ENCODE measurements around the gene FAM163A. TPM values are rescaled to one million over a fixed set of nuclear protein-coding genes. Genes with fewer than 3 reads are reported as not detected.

The FAM163A gene
- total RNA-seq, 1 donor from 2014 or later: not detected

DNA sequence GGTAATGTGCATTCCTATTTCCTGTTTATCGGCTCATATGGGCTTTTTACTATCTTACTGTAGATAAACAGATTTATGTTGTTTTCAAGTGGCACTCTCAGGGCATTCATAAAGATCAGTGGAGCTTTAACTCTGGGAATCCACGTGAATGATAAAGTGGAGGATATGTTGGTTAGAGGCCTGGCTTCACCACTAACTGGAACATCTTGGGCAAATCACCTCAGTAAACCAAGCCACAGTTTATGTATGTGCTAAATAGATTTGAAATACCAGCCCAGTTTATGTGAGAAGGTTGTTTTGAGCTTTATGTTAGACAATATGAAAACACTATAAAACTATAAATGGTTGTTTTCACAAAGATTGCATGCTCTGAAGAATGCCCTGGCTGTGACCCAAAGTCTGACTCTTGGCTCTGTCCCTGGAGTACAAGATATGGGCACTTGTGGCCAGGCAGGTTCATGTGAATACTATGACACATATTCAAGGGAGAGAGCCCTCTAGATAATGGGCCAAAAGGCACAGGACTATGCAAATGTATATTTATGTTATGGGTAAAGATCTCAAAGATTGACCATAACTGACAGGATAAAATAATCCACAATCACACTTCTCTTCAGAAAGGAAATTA lies 36.7 kb downstream of the FAM163A start:
- Mint-ChIP-seq H3K4me3 (no peak overlapping the region), H3K9me3 (no peaks in the 10 kb centered on the region), H3K36me3 (ENCODE audit: low read depth) (no peaks in the 10 kb centered on the region), H3K27me3 (ENCODE audit: low read depth) (peaks cover under 1% of the 10 kb centered on the region), H3K4me1 (no peaks in the 10 kb centered on the region), H3K27ac (ENCODE audit: unreplicated experiment) (no peak overlapping the region)
- TF ChIP-seq, protein P1, sequence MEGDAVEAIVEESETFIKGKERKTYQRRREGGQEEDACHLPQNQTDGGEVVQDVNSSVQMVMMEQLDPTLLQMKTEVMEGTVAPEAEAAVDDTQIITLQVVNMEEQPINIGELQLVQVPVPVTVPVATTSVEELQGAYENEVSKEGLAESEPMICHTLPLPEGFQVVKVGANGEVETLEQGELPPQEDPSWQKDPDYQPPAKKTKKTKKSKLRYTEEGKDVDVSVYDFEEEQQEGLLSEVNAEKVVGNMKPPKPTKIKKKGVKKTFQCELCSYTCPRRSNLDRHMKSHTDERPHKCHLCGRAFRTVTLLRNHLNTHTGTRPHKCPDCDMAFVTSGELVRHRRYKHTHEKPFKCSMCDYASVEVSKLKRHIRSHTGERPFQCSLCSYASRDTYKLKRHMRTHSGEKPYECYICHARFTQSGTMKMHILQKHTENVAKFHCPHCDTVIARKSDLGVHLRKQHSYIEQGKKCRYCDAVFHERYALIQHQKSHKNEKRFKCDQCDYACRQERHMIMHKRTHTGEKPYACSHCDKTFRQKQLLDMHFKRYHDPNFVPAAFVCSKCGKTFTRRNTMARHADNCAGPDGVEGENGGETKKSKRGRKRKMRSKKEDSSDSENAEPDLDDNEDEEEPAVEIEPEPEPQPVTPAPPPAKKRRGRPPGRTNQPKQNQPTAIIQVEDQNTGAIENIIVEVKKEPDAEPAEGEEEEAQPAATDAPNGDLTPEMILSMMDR (conservative IDR thresholded peaks at IDR 0.05): no peak
- DNase-seq (ENCODE audit: low read depth, low spot score): no peak

DNA sequence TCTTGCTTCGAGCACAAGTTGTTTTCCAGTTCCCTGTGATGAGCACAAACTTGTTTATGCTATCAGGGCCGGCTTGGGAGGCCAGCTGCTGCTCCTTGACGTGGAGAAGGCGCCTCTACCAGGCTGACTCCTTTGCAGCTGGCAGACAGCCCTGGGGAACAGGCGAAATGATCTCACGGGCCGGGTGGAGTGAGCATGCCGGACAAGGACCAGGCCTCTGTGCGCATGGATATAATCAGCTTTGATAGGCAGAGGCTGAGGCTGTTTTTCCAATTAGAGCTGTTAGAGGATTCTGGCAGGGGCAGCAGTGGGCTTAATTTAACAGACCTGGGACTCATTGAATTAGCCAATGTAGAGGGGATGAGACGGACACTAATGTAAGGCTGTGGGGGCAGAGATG lies 38.9 kb downstream of the FAM163A start:
- no peaks in the 10 kb centered on the region for H3K36me3 Mint-ChIP-seq (ENCODE audit: low read depth)

DNA sequence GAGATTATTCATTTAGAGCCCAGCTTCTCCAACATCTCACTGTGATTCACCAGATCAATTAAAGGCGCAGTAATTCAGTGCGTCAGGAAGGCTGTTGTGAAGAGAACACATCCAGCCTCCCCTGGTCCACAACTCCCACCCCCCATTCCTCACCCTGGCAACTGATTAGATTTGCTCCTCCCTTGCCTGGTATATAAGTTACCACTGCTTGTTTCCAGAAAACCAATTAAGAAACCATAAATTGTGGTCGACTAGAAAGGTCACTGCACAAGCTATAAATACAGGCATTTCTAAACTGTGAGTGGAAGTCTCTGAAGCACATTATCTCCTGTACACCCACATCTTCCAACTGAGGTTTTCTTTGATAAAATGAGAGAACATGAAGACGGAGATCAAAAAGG lies 41.9 kb downstream of the FAM163A start:
- TF ChIP-seq, protein P1 (conservative IDR thresholded peaks at IDR 0.05): no peak
- Mint-ChIP-seq H3K4me3 (no peak overlapping the region), H3K27ac (ENCODE audit: unreplicated experiment) (no peak overlapping the region), H3K36me3 (ENCODE audit: low read depth) (no peaks in the 10 kb centered on the region), H3K4me1 (no peaks in the 10 kb centered on the region), H3K27me3 (ENCODE audit: low read depth) (peaks cover 10% of the 10 kb centered on the region), H3K9me3 (no peaks in the 10 kb centered on the region)
- no peak for DNase-seq (ENCODE audit: low read depth, low spot score)

More for the DNA sequence above, 38.9 kb downstream of the FAM163A start:
- TF ChIP-seq, protein P1 (conservative IDR thresholded peaks at IDR 0.05): no peak
- Mint-ChIP-seq H3K4me3 (no peak overlapping the region), H3K4me1 (no peaks in the 10 kb centered on the region), H3K27me3 (ENCODE audit: low read depth) (peaks cover 4% of the 10 kb centered on the region), H3K9me3 (no peaks in the 10 kb centered on the region), H3K27ac (ENCODE audit: unreplicated experiment) (no peak overlapping the region)
- DNase-seq (ENCODE audit: low read depth, low spot score): no peak

DNA sequence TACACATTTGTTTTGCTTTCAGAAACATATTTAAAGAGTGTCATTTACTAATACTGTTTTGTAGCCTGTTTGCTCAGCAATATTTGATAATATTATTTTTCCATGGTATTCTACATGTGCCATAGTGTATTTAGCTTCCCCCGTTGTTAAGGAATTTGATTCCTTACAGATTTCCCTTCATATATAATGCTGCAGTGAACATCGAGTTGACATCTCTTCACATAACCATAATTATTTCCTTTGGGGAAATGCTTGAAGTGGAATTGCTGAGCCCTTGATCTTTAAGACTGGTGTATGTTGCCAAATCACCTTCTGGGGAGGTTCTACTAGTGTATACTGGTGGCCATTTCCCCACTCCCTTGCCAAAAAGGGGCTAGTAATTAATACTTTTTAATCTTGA lies 42.6 kb downstream of the FAM163A start:
- peaks cover 10% of the 10 kb centered on the region for H3K27me3 Mint-ChIP-seq (ENCODE audit: low read depth)
- H3K4me1 Mint-ChIP-seq: no peaks in the 10 kb centered on the region
- H3K4me3 Mint-ChIP-seq: no peak overlapping the region
- TF ChIP-seq, protein P1 (conservative IDR thresholded peaks at IDR 0.05): no peak
- no peaks in the 10 kb centered on the region for H3K36me3 Mint-ChIP-seq (ENCODE audit: low read depth)
- DNase-seq (ENCODE audit: low read depth, low spot score): no peak
- no peaks in the 10 kb centered on the region for H3K9me3 Mint-ChIP-seq
- H3K27ac Mint-ChIP-seq (ENCODE audit: unreplicated experiment): no peak overlapping the region

DNA sequence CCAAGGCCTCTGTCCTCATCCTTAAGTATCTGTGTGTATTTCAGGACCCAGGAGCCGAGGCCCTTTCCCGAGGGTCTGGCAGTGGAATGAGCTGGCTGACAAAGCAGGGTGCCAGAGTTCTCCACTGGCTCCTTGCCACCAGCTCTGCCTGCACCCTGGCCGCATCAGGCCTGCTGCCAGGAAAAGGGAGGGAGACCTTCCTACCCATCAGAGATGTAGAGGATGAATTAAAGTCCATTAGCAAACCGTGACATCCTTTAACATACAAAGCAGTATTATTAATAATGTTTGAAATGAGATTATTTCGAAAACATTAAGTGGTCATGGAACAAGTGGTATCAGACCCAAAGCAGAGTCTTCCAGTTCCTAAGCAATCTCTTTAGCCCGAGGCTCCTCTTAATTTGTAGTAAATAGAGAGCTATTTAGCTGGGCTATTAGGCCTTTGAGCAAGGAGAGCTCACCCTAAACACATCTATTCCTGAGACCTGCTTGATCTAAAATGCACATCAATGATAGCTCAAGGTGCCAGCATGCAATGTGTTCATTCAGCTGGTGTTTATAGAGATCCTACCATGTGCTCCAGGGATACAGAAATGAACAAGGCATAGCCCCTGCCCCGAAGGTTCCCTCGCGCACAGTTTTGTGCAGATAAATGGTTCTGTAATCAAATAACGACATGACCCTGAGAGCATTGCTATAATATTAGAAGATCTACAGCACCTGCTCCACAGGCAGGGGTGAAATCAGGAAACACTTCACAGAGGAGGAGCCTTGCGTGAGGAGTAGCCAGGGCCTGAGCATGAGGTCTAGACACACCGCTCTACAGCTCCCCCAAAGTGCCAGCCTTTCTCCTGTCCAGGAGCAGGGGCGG lies 44.0 kb downstream of the FAM163A start:
- H3K4me3 Mint-ChIP-seq: no peak overlapping the region
- TF ChIP-seq, protein P1 (conservative IDR thresholded peaks at IDR 0.05): no peak
- H3K27me3 Mint-ChIP-seq (ENCODE audit: low read depth): peaks cover 10% of the 10 kb centered on the region

More for the DNA sequence above, 44.0 kb downstream of the FAM163A start:
- Mint-ChIP-seq H3K27ac (ENCODE audit: unreplicated experiment) (no peak overlapping the region), H3K9me3 (no peaks in the 10 kb centered on the region), H3K36me3 (ENCODE audit: low read depth) (no peaks in the 10 kb centered on the region), H3K4me1 (no peaks in the 10 kb centered on the region)
- DNase-seq (ENCODE audit: low read depth, low spot score): no peak

Data from neural crest cell (in vitro differentiated cells).